HG03460 (cell line): ENCODE results near the gene ASF1B.
"Not testable (repeated sequence)": the region's sequence is repeated elsewhere in the genome, so short reads cannot be mapped to it uniquely, and the experiment has no call there.

ENCODE experiments used
- ATAC-seq: cut with Tn5 transposase; IDR thresholded peaks from one replicate; pipeline ENCODE4 v1.9.1; 2021; ENCODE audit not compliant: unreplicated experiment

Gene ASF1B

DNA sequence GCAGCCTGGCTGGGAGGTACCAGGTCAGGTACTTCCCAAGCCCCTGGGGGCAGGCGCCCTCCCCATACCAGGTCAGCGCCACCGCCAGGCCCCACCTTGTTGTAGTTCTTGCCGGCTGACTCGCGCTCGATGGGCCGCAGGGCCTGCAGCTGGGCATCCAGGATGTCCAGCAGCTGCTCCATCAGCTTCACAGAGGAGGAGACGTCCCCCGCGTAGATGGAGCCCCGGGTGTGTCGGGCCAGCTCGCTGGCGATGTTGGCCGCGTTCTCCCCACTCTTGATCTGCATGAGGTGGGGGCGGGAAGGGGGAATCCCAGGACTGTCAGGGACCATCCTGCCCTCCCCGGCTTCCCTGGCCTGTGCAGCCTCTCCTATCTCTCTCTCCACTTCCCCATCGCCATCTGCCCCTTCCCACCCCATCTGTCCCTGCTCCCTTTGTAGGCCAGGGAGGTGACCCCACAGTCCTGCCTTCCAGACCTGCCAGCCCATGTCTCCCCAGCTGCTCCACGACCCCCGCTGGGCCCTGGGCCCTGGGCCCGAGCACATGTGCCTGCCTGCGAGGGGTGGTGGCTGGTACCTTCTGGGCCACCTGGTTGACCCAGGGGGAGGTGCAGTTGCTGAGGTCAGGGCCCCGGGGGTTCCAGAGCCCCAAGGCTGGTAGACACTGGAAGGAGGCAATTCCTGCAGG is 23.8 kb upstream of the ASF1B start:
- no peak for ATAC-seq

DNA sequence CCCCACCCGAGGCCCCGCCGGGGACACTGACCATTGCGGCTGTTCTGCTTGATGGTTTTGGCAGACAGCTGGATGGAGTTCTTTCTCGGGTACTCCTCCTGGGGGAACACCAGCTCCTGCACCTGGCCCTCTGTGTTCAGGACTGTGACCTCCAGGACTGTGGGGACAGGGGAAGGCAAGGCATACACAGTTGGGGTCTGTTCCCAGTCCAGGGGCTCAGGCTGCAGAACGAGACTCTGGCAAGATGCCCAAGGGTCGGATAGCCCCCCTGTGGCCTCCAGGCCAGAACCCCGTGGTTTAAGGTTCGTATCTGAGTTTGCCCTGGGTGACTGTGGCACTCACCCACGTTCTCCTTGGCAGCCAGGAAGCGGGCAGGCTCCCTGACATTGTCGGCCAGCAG is 22.7 kb upstream of the ASF1B start:
- ATAC-seq, result no peak

DNA sequence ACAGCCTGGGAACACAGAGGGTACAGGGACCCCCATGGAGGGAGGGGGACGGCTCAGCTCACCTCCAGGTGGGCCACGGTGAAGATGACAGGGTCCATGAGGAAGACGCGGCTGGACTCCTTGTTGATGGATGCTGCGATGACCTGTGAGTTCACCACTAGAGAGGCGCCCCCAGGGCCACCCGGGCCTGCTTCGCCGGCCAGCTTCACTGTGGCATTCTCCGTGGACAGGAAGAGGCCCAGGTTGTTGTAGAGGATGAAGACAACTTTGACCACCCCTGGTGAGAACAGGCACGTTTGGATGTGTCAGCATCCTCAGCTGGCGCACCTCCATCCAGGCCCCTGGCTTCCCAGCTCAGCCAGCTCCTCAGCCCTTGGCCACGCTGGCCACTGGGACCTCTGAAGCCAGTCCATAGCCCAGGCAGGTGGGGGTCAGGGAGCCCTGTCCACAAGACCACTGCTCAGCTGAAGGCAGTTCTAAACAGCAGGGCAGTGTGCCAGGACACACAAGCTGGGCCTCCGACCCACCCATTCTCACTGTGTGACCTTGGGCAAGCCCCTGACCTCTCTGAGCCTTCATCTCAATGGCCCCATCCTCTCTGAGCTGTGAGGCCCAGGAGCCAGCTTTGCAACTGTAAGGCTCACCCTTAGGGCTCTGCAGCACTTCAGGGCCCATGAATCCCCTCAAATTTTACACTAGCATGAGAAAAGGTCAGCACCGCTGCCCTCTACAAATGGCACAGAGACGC is 22.1 kb upstream of the ASF1B start:
- ATAC-seq, result no peak

- ATAC-seq, result no peak
These were observed 20.8 kb upstream of the ASF1B start for GRCh38 chr19:14156971-14157717.

GRCh38 chr19:14156122-14156521 is 19.7 kb upstream of the ASF1B start:
- no peak for ATAC-seq

GRCh38 chr19:14155371-14155770 is 19.0 kb upstream of the ASF1B start:
- ATAC-seq, result no peak

GRCh38 chr19:14152713-14153112 is 16.3 kb upstream of the ASF1B start:
- ATAC-seq, result no peak

DNA sequence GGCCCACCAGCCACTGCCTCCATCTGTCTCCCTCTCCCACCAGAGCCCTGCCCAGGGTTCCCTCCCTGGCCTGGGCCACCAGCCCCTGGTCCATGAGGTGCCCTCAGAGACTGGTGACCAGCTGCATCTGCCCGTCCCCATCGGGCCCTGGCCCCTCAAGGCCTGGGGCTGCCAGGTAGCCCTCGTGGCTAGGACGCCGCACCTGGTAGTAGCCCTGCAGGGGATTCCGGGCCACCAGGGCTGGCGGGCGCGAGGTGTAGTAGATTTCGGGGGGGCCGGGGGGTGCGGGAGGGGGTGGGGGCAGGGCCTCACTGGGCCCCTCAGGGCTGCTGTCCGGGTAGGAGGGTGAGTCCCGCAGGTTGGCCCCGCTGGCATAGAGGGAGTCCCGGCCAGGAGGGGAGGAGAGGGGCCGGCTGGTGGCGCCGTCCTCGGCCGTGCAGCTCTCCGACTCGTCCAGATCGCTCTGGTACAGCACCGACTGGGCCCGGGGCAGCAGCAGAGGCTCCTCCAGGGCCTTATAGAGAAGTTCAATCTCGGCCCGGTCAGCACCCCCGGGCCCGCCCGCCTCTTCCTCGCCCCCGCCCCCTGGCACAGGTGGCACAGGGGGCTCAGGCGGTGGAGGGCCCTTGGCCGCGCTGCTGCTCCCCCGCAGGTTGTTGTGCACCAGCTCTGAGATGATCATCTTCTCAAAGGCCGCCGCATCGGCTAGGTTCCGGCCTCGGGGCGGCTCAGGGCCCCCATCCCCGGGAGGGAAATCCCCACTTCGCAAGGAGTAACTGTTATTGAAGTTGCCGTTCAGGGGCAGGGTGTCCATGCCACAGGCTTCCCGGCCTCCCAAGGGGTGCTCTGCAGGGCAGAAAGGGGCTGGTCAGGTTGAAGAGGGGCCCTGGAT is 14.6 kb upstream of the ASF1B start:
- ATAC-seq, result no peak

GRCh38 chr19:14150041-14150769 is 13.8 kb upstream of the ASF1B start:
- no peak for ATAC-seq

DNA sequence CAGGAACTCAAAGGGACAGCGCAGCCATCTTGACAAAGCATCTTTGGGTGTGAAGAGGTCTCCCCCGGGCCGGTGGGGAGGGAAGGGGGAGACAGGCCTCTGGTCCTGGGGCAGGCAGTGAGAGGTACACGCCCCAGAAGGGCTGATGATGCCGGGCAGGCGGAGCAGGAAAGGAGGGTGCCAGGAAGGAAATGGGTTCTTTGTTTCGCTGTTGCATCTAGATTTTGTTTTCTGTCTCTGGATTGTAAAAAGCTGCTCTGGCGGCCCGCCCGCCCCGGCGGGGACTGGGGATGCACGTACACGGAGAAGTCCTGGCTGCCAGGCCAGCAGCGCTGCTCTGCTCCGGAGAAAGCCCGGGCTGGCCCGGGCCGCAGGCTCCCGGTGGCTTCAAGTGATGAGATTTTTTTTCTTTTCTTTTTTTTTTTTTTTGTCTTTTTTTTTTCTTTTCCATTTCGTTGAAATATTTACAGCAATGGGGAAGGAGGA is 13.2 kb upstream of the ASF1B start:
- no peak for ATAC-seq

GRCh38 chr19:14148751-14149410 is 12.5 kb upstream of the ASF1B start:
- no peak for ATAC-seq

DNA sequence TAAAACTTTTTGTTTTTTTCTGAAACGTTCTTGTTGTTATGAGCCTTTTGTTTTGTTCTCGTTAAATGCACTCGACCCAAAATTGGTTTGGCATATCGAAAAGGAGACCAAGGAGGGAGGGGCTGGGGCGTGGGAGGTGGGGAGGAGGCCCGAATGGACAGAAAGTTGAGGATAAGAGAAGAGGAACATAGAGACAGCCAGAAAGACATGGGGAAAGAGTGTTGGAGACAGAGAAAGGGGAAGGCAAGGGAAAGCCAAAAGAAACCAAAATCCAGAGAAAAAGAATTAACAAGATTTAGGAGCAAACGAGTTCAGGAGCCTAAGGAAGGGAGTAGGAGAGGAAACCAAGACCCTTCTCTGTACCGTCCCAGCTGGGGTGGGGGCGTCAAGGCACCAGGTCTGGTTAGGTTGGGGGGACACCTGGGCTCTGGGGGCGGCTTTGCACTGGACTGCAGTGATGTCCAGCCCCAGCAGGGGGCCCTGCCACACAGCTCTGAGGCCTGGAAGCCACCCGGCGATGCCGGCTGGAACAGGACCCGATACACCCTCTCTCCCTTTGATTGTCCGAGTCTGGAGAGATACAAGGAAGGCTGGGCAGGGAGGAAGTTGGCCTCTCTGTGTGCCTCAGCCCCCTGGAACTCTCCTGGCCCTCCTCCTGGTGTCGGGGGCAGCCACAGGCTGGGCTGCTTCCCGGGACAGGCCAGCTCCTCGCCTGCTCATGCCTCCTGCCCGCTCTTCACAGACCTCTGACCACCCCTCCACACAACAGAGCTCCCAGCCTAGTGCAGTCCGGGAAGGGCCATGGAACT is 11.6 kb upstream of the ASF1B start:
- ATAC-seq, result no peak

DNA sequence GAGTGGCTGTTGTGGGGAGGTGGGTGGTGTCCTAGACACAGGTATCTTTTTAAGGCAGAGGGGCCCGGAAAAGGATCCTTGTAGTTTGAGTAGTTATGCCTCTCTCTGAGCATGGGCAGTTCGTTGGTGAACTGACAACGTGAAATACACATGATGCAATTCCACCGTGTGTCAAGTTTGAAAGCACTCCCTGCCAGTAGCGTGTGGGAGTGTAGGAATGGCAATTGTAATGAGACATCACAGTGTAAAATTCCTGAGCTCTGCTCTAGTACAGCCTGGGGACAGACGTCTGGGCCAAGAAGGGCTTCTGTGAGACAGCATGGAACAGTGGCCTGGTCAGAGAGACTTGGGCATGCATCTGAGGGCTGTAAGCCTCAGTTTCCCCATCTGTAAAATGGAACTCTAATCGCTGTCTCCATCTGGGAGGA is 10.4 kb upstream of the ASF1B start:
- ATAC-seq, result no peak

GRCh38 chr19:14146169-14146568 is 9.8 kb upstream of the ASF1B start:
- not testable (repeated sequence) for ATAC-seq

- ATAC-seq, result no peak
These were observed 9.0 kb upstream of the ASF1B start for GRCh38 chr19:14145381-14145780.

DNA sequence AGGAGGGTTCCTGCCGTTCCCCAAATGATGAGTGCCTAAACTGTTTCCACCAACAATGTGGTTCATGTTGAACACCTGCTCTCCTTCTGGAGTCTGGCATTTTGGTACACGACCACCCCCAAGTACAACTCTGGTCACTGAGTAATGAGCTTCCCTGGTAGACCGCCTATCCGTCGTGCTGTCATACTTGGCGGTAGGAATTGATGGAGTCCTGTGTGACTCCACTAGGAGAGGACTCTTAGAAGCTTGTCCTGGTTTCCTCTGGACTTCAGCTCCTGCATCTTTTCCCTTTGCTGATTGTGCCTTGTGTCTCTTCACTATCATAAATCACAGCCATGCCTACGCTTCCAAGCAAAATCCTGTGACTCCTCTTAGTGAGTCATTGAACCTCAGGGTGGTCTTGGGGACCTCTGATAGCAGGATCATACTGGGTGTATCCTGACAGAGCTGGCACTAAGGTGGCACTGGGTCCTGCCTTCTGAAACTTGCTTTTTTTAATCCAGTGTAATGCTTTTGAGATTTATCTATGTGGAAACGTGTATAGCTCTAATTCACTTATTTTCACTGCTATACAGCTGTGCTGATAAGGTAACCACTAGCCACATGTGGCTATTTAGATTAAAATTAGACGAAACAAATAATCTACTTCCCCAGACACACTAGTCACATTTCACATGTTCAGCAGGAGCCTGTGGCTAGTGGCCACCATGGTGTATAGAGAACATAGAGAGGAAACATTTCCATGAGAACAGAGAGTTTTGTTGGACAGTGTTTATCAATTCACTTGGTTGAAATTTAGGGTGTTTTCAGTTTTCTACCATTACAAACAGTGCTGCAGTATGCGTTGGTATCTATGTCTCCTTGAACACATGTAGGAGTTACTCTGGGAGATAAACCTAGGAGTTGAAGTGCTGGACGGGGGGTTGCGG is 6.1 kb upstream of the ASF1B start:
- no peak for ATAC-seq

DNA sequence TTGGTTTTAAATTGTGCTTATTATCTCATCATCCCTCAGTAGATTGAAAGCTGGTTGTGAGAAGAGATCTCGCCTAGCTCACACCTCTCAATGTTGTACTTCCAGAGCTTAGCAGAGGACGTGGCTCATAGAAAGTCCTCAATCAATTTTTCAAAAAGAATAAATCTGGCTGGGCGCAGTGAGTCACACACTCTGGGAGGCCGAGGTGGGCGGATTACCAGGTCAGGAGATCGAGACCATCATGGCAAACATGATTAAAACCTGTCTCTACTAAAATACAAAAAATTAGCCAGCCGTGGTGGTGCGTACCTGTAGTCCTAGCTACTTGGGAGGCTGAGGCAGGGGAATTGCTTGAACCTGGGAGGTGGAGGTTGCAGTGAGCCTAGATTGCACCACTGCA is 4.7 kb upstream of the ASF1B start:
- ATAC-seq, result no peak

GRCh38 chr19:14139944-14140343 is 3.6 kb upstream of the ASF1B start:
- ATAC-seq, result no peak
